Mammary epithelial cell (primary cell): ENCODE measurements around the gene WDR19.

Experiments
- EZH2 ChIP-seq: IDR thresholded peaks from 2 replicates; pipeline ENCODE4 v1.6.1; 2012; ENCODE audit warnings: low read length, inconsistent platforms, borderline replicate concordance
- TF ChIP-seq, protein P1 (sequence below), 2 donors: IDR thresholded peaks in 1 of 2; conservative IDR thresholded peaks in 1 of 2; 2 replicates each; pipeline ENCODE4 v1.5.1; 2011 to 2012; ENCODE audit warnings: inconsistent platforms in 2 of 2, low read length in 2 of 2, mild to moderate bottlenecking in 2 of 2, control low read depth in 1 of 2, low read depth in 1 of 2; ENCODE audit not compliant: insufficient read depth in 1 of 2; ENCODE audit errors: extremely low read depth in 1 of 2

DNA sequence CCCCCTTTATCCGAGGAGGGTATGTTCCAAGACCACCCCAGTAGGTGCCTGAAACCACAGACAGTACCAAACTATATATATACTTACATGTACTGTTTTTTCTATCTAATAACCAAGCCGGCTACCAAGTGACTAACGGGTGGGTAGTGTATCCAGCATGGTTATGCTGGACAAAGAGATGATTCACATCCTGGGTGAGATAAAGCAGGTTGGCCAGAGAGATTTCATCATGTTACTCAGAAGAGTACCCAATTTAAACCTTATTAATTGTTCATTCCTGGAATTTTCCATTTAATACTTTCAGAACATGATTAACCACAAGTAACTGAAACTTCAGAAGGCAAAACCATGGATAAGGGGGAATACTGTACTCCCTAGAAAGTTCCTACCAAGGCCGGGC lies 137.3 kb downstream of the WDR19 start:
- TF ChIP-seq, protein P1, sequence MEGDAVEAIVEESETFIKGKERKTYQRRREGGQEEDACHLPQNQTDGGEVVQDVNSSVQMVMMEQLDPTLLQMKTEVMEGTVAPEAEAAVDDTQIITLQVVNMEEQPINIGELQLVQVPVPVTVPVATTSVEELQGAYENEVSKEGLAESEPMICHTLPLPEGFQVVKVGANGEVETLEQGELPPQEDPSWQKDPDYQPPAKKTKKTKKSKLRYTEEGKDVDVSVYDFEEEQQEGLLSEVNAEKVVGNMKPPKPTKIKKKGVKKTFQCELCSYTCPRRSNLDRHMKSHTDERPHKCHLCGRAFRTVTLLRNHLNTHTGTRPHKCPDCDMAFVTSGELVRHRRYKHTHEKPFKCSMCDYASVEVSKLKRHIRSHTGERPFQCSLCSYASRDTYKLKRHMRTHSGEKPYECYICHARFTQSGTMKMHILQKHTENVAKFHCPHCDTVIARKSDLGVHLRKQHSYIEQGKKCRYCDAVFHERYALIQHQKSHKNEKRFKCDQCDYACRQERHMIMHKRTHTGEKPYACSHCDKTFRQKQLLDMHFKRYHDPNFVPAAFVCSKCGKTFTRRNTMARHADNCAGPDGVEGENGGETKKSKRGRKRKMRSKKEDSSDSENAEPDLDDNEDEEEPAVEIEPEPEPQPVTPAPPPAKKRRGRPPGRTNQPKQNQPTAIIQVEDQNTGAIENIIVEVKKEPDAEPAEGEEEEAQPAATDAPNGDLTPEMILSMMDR (conservative IDR thresholded peaks at IDR 0.05 in 1 of 2, IDR thresholded peaks at IDR 0.05 in 1 of 2; ENCODE audit: extremely low read depth in 1 of 2, insufficient read depth in 1 of 2, low read depth in 1 of 2, low read length in 2 of 2), result no peak
- TF ChIP-seq EZH2, result no peak
